Activated CD4-positive, alpha-beta memory T cell treated with anti-CD3 and anti-CD28 coated beads, Interleukin-2, amount 10 ng/mL, durations not matched to agents 7 days and 5 days (primary cell): ENCODE data around the gene CDH5. TPM values are rescaled to one million over a fixed set of nuclear protein-coding genes. Genes with fewer than 3 reads are reported as not detected.

ENCODE experiments used
- CTCF ChIA-PET: fragments of 350-600 bp; sonication (Branson Sonifier 250); formaldehyde crosslinking; loops from one replicate; lab custom pipeline; 2021; ENCODE audit warnings: antibody characterized with exemption, inconsistent platforms; lab: Charles Lee
- POLR2A ChIA-PET: fragments of 350-600 bp; sonication (Branson Sonifier 250); formaldehyde crosslinking; loops from one replicate; lab custom pipeline; 2021; ENCODE audit warnings: antibody characterized with exemption; lab: Charles Lee
- DNase-seq: peaks from one replicate; pipeline ENCODE4 v3.0.0-alpha.2; 2020
- H3K27ac Mint-ChIP-seq: one replicate; pipeline ENCODE4 v1.8.0; 2021; ENCODE audit warnings: mild to moderate bottlenecking, mixed read lengths
- H3K27me3 Mint-ChIP-seq: one replicate; pipeline ENCODE4 v1.8.0; 2021; ENCODE audit warnings: mixed read lengths
- H3K36me3 Mint-ChIP-seq: one replicate; pipeline ENCODE4 v1.8.0; 2021; ENCODE audit warnings: low read depth, mixed read lengths
- H3K4me1 Mint-ChIP-seq: one replicate; pipeline ENCODE4 v1.8.0; 2021; ENCODE audit warnings: mixed read lengths
- H3K4me3 Mint-ChIP-seq: one replicate; pipeline ENCODE4 v1.8.0; 2021; ENCODE audit warnings: mild to moderate bottlenecking, mixed read lengths
- H3K9me3 Mint-ChIP-seq: one replicate; pipeline ENCODE4 v1.8.0; 2021; ENCODE audit warnings: mixed read lengths
- total RNA-seq, 2 experiments: library from RNA; stranded (reverse); gene quantifications; one replicate each; pipeline ENCODE4 v1.2.3, GENCODE V29; 2021

The CDH5 gene
- total RNA-seq, 2 experiments from 2014 or later, result not detected

DNA sequence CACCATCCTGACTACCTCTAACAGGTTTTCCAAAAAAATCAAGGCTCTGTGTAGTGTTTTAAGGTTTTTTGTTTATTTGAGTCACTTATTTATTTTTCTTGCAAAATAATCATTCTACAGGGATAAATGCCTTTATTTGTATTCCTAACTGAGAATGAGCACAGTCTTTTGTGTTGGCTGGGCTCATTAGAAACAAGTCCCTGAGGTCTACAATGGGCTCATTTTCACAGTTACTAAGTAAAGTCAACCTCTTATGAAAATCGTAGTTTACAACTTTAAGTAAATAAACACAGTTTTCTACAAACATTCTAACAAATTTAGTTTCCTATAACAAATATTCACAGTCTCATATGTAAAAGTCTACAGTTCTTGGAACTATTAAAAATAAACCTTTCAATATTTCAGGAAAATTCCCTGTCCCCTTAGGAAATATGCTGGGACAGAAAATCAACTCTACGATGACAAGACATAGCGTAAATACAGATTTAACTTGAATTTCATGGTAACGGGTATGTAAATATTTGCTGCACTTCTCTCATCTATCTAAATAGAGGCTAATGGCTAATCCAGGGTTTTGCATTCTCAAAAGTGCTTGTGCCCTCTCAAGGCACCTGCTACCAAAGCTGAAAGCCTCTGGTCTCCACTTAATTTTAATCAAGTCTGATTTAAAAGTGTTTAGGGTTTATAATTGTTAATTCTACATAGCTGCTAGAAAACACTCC lies 31.5 kb upstream of the CDH5 start:
- Mint-ChIP-seq H3K4me1 (no peaks in the 10 kb centered on the region), H3K4me3 (no peak overlapping the region), H3K27me3 (peaks cover 23% of the 10 kb centered on the region), H3K27ac (no peak overlapping the region), H3K9me3 (no peaks in the 10 kb centered on the region), H3K36me3 (no peaks in the 10 kb centered on the region)
- ChIA-PET CTCF (no interaction called here), POLR2A (no interaction called here)
- DNase-seq, result no peak

DNA sequence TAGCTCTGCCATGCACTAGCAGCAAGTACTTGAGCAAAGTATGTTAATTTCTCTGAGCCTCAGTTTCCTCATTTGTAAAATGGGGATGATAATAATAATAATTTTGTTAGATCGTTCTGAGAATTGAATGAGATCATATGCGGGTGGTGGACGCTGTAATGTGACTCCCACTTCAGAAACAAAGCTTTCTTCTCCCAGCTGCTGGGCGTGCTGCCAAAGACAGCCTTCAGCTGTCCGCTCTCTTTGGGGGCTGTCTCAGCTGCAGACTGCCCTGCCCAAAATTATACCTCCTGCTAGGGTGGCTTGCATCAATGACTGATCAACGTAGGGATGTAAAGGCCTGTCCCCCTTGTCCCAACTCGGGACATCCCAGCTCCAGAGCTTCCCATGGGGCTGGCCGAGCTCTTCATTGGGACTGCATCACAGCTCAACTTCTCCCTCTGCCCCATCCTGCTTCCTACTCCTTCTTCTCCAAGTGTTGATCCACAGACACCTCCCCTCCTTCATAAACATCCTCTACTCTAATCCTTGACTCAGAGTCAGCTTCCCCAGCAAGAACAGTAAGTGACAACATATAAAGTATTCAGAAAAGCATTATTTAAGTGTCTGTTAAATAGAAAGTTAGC lies 30.7 kb upstream of the CDH5 start:
- Mint-ChIP-seq H3K4me3 (no peak overlapping the region), H3K9me3 (no peaks in the 10 kb centered on the region), H3K4me1 (no peaks in the 10 kb centered on the region), H3K27me3 (peaks cover 22% of the 10 kb centered on the region), H3K36me3 (no peaks in the 10 kb centered on the region), H3K27ac (no peak overlapping the region)
- DNase-seq, result no peak
- POLR2A ChIA-PET, result no interaction called here
- CTCF ChIA-PET, result interaction anchor here (0.5 to 1.0 kb wide), 3 partner anchors 10 to 19 kb away, joined by 3 to 4 read pairs (median 4); no protein-coding TSS in a partner anchor

DNA sequence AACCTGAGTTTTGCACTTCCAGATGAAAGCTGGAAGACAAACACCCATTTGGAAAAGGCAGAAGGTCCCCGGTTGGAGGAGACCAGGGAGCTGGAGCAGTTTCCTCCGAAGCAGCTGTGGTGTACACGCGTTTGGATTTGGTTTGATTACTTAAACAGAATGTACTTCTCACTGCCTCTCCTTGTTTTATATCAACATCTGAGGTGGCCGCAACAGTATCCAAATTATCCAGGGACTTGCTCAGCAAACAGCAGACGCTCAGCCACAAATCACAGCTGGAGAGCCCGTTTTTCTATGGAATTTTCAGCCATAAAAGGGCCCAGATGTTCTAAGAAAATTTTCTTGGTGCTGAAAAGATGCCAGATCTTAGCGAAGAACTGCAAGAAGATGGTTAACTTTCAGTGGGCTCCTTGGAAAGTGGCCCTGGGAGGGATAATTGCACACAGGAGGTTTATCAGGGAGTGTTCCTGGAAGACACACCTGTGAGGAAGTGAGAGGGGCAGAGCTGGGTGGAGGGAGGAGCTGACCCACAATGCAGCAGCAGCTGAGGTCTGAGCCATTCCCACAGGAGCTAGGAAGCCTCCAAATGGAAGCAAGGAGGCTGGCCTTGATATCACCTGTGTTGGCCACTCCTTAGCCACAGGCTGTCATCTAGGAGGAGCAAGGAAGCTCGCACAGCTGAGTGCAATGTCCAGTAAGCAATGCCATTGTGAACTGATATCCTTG lies 28.9 kb upstream of the CDH5 start:
- ChIA-PET POLR2A (no interaction called here), CTCF (no interaction called here)
- no peak overlapping the region for H3K27ac Mint-ChIP-seq
- H3K36me3 Mint-ChIP-seq, result no peaks in the 10 kb centered on the region
- no peaks in the 10 kb centered on the region for H3K4me1 Mint-ChIP-seq
- DNase-seq, result no peak
- no peak overlapping the region for H3K4me3 Mint-ChIP-seq
- H3K27me3 Mint-ChIP-seq, result peaks cover 17% of the 10 kb centered on the region
- H3K9me3 Mint-ChIP-seq, result no peaks in the 10 kb centered on the region

DNA sequence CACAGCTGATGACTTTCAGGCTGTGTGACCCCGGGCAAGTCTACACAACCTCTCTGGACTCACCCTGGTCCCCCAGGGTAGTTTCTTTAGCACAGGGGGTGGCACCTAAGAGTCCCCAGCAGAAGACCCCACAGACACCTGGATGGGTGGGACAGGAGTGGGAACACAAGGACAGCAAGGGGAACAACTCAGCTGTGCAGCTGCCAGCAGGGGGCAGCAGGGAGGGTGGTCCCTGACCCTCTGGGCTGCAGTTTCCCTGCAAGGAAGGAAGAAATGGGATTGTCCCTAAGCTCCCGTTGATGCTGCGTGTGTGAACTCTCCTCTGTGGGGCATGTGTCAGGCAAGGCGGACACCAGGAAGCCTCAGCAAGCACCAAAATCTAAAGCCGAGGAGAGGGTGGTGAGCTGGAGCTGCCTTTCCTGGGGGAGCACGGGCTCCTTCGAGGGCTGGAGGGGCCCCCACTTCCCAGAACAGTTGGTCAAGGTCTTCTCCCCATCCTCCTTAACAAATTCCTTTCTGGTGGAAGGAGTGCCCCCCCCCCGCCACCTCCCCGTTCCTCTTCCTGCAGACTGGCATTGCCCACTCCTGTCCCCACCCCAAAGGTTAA lies 24.1 kb upstream of the CDH5 start:
- no peak overlapping the region for H3K27ac Mint-ChIP-seq

GRCh38 chr16:66344533-66345145 lies 21.9 kb upstream of the CDH5 start:
- Mint-ChIP-seq H3K9me3 (no peaks in the 10 kb centered on the region), H3K27me3 (peaks cover 12% of the 10 kb centered on the region), H3K4me1 (no peaks in the 10 kb centered on the region), H3K4me3 (no peak overlapping the region), H3K27ac (no peak overlapping the region), H3K36me3 (no peaks in the 10 kb centered on the region)
- ChIA-PET CTCF (interaction anchor here (0.8 to 2.4 kb wide), 6 partner anchors 10 to 74 kb away, joined by 3 to 21 read pairs (median 4); no protein-coding TSS in a partner anchor), POLR2A (no interaction called here)
- no peak for DNase-seq

More for the DNA sequence above, 24.1 kb upstream of the CDH5 start:
- H3K9me3 Mint-ChIP-seq, result no peaks in the 10 kb centered on the region
- ChIA-PET POLR2A (no interaction called here), CTCF (interaction anchor here (1.0 to 2.0 kb wide), 10 partner anchors 10 to 247 kb away, joined by 3 to 9 read pairs (median 4); no protein-coding TSS in a partner anchor)
- no peak for DNase-seq
- no peak overlapping the region for H3K4me3 Mint-ChIP-seq
- no peaks in the 10 kb centered on the region for H3K36me3 Mint-ChIP-seq
- H3K27me3 Mint-ChIP-seq, result peaks cover 15% of the 10 kb centered on the region
- no peaks in the 10 kb centered on the region for H3K4me1 Mint-ChIP-seq

DNA sequence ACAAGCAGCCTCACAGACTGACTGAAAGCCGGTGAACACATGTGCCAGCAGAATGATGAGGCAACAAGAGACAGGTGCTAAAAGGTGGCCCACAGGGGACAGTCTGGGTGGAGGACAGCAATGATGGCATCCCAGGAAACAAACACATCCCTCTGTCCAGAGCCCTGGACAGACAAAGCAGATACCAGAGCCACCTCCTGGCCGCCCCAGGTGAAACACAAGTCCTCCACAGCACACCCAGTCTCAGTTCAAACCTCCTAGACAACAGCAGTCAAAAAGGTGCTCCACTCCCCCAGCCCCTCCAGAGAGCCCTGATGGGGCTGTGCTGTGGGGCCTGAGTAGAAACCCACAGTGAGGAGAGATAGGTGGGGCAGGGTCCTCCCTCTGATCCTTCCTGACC lies 20.3 kb upstream of the CDH5 start:
- ChIA-PET CTCF (interaction anchor here (1.0 kb wide), 1 partner anchor 58 kb away, joined by 4 read pairs; no protein-coding TSS in a partner anchor), POLR2A (no interaction called here)
- Mint-ChIP-seq H3K27ac (no peak overlapping the region), H3K36me3 (no peaks in the 10 kb centered on the region), H3K9me3 (no peaks in the 10 kb centered on the region), H3K4me1 (no peaks in the 10 kb centered on the region), H3K27me3 (peaks cover 12% of the 10 kb centered on the region), H3K4me3 (no peak overlapping the region)
- no peak for DNase-seq

DNA sequence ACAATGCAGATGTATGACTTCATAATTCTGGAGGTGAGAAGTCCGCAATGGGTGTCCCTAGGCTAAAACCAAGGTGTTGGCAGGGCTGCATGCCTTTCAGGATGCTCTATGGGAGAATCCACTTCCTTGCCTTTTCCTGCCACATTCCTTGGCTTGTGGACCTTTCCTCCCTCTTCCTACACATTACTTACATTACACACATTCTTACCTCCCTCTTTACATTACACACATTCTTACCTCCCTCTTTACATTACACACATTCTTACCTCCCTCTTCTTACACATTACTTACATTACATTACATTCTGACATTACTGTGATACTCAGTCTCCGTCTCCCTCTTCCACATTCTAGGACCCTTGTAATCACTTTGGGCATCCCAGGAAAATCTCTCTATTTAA lies 14.2 kb upstream of the CDH5 start:
- H3K27me3 Mint-ChIP-seq, result peaks cover 25% of the 10 kb centered on the region
- no peak overlapping the region for H3K4me3 Mint-ChIP-seq
- no peaks in the 10 kb centered on the region for H3K36me3 Mint-ChIP-seq
- no peaks in the 10 kb centered on the region for H3K9me3 Mint-ChIP-seq
- no peak overlapping the region for H3K27ac Mint-ChIP-seq
- CTCF ChIA-PET, result interaction anchor here (1.5 kb wide), 1 partner anchor 10 kb away, joined by 4 read pairs; no protein-coding TSS in a partner anchor
- POLR2A ChIA-PET, result no interaction called here
- H3K4me1 Mint-ChIP-seq, result no peaks in the 10 kb centered on the region
- no peak for DNase-seq

DNA sequence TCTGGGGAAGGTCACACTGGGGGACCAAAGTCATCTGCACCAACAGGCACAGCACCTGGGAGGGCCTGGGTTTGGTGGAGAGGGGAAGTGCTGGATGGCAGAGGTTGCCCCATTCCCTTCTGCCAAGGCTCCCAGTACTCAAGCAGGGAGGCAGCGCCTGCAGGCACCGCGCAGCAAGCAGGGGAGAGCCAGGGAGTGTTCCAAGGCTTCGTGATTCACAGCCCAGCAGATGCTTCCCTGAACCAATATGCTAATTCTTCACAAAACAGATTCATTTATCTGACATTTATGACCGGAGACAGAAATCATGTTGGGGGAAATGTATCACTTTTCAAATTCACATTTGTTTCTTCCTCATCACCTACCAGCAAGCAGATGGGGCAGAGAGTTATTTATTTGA lies 13.4 kb upstream of the CDH5 start:
- no peaks in the 10 kb centered on the region for H3K4me1 Mint-ChIP-seq
- no peaks in the 10 kb centered on the region for H3K9me3 Mint-ChIP-seq
- no peak for DNase-seq
- peaks cover 28% of the 10 kb centered on the region for H3K27me3 Mint-ChIP-seq
- no peak overlapping the region for H3K4me3 Mint-ChIP-seq
- no peaks in the 10 kb centered on the region for H3K36me3 Mint-ChIP-seq
- ChIA-PET CTCF (interaction anchor here (1.5 kb wide), 1 partner anchor 11 kb away, joined by 4 read pairs; no protein-coding TSS in a partner anchor), POLR2A (no interaction called here)
- H3K27ac Mint-ChIP-seq, result no peak overlapping the region

GRCh38 chr16:66354034-66354909 lies 12.2 kb upstream of the CDH5 start:
- DNase-seq, result no peak
- ChIA-PET CTCF (interaction anchor here (0.8 to 1.9 kb wide), 3 partner anchors 9 to 18 kb away, joined by 3 to 10 read pairs (median 3); no protein-coding TSS in a partner anchor), POLR2A (interaction anchor here (0.7 kb wide), 1 partner anchor 163 kb away, joined by 3 read pairs; no protein-coding TSS in a partner anchor)
- Mint-ChIP-seq H3K36me3 (no peaks in the 10 kb centered on the region), H3K27me3 (peaks cover 29% of the 10 kb centered on the region), H3K4me1 (no peaks in the 10 kb centered on the region), H3K4me3 (no peak overlapping the region), H3K9me3 (no peaks in the 10 kb centered on the region), H3K27ac (no peak overlapping the region)

DNA sequence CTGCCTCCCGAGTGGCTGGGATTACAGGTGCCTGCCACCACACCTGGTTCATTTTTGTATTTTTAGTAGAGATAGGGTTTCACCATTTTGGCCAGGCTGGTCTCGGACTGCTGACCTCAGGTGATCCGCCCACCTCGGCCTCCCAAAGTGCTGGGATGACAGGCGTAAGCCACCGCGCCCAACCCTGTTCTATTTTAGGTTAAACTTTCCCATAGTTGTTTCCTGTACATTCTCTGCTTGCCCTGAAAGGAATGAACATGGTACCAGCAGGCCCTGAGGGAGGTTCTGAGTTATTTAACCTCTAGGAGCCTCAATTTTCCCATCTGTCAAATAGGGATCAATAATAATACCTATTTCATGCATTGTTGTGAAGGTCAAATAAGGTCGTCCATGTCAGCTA lies 11.0 kb upstream of the CDH5 start:
- Mint-ChIP-seq H3K36me3 (no peaks in the 10 kb centered on the region), H3K9me3 (no peaks in the 10 kb centered on the region), H3K27ac (no peak overlapping the region), H3K27me3 (peaks cover 37% of the 10 kb centered on the region), H3K4me1 (peaks cover 3% of the 10 kb centered on the region), H3K4me3 (no peak overlapping the region)
- ChIA-PET CTCF (interaction anchor here (0.6 to 3.8 kb wide), 5 partner anchors 12 to 97 kb away, joined by 3 to 37 read pairs (median 3); partner anchors contain the start of gene CDH5), POLR2A (no interaction called here)
- DNase-seq, result no peak

DNA sequence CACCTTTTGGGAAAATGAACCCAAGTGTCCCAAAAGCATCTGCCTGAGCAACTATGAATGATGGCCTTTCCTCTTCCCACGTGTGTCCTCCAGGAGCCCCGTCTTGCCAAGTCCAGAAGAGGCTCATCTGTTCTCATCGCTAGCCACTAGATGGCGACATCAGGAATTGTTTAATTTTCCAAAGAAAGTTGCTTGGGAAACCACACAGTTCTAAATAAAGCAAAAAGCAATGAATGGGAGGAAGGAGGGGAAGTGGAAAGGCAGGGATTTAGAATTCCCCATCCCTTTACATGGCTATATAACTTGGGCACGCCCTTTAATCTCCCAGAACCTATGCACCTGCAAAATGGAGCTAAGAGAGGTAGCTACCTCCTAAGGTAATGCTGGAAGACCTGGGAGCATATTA lies 9.0 kb upstream of the CDH5 start:
- ChIA-PET POLR2A (interaction anchor here (0.9 kb wide), 1 partner anchor 13 kb away, joined by 3 read pairs; no protein-coding TSS in a partner anchor), CTCF (interaction anchor here (0.6 to 3.8 kb wide), 11 partner anchors 9 to 293 kb away, joined by 3 to 37 read pairs (median 5); partner anchors contain the start of gene CDH5)
- no peak for DNase-seq
- H3K27me3 Mint-ChIP-seq, result peaks cover 48% of the 10 kb centered on the region
- H3K27ac Mint-ChIP-seq, result no peak overlapping the region
- H3K9me3 Mint-ChIP-seq, result no peaks in the 10 kb centered on the region
- peaks cover 6% of the 10 kb centered on the region for H3K4me1 Mint-ChIP-seq
- H3K4me3 Mint-ChIP-seq, result no peak overlapping the region
- H3K36me3 Mint-ChIP-seq, result no peaks in the 10 kb centered on the region
